Measurements from ENCODE around the gene YWHAQ.

- TF ChIP-seq CTCF (IDR thresholded peaks at IDR 0.05 in 4 of 5, conservative IDR thresholded peaks at IDR 0.05 in 1 of 5) (no peak), POLR2A (IDR thresholded peaks at IDR 0.05) (no peak)
Observed at GRCh38 chr2:9630117-9630735, 571 bp downstream of the YWHAQ start.

Measured in gastrocnemius medialis (tissue), 4 donors.